GM12873 (cell line): ENCODE results near the gene SDSL.

Source experiments
- TF ChIP-seq, protein P1 (sequence below): IDR thresholded peaks from 2 replicates; pipeline ENCODE4 v1.5.1; 2012; ENCODE audit warnings: low read depth, mild to moderate bottlenecking, moderate library complexity, low read length, control low read depth; ENCODE audit not compliant: insufficient read depth; ENCODE audit errors: missing control alignments

SDSL gene

GRCh38 chr12:113467502-113468364, 45.6 kb downstream of the SDSL start:
- TF ChIP-seq, protein P1, sequence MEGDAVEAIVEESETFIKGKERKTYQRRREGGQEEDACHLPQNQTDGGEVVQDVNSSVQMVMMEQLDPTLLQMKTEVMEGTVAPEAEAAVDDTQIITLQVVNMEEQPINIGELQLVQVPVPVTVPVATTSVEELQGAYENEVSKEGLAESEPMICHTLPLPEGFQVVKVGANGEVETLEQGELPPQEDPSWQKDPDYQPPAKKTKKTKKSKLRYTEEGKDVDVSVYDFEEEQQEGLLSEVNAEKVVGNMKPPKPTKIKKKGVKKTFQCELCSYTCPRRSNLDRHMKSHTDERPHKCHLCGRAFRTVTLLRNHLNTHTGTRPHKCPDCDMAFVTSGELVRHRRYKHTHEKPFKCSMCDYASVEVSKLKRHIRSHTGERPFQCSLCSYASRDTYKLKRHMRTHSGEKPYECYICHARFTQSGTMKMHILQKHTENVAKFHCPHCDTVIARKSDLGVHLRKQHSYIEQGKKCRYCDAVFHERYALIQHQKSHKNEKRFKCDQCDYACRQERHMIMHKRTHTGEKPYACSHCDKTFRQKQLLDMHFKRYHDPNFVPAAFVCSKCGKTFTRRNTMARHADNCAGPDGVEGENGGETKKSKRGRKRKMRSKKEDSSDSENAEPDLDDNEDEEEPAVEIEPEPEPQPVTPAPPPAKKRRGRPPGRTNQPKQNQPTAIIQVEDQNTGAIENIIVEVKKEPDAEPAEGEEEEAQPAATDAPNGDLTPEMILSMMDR: no peak

DNA sequence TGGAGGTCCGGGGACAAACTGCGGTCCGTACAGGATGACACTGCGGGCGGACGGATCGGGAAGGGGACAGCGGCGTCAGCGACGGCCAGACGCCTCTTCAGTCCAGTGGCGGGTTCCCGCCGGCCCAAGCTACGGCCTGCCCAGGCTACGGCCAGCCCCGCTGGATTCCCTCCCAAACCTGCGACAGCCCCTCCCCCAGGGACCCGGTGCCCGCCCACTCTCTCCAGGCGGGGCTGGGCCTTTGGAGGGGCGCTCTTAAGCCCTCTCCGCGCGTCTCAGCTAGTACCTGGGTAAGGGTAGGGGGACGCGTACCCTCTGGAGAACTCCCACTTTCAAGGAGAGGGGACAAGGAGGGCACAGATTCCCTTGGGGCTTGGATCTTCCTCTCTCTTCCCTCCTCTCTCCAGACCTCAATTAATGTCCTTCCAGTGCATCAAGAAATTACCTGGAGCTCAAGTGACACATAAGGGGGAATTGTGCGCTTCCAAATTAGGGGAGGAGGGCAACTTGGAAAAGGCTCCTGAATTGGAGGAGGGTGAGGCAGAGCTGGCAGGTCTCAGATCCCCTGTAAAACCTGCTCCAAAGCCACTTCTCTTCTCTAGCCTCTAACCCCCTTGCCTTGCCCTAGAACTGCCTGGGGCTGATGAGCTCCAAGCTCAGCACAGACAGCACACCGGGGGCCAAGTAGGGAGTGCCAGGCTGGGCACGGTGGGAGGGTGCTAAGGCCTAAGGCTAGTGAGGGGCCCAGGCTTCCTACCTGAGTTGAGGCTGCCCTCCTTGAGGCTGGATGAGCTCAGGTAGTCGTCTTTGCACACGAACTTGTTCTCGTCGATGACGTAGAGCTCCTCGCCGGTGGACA, 46.4 kb downstream of the SDSL start:
- TF ChIP-seq, protein P1: no peak

- TF ChIP-seq, protein P1: no peak
These were observed 47.2 kb downstream of the SDSL start for GRCh38 chr12:113469224-113469948.

GRCh38 chr12:113469949-113470743, 48.0 kb downstream of the SDSL start:
- TF ChIP-seq, protein P1: no peak

- TF ChIP-seq, protein P1: no peak
These were observed 48.9 kb downstream of the SDSL start for GRCh38 chr12:113470871-113471618.

DNA sequence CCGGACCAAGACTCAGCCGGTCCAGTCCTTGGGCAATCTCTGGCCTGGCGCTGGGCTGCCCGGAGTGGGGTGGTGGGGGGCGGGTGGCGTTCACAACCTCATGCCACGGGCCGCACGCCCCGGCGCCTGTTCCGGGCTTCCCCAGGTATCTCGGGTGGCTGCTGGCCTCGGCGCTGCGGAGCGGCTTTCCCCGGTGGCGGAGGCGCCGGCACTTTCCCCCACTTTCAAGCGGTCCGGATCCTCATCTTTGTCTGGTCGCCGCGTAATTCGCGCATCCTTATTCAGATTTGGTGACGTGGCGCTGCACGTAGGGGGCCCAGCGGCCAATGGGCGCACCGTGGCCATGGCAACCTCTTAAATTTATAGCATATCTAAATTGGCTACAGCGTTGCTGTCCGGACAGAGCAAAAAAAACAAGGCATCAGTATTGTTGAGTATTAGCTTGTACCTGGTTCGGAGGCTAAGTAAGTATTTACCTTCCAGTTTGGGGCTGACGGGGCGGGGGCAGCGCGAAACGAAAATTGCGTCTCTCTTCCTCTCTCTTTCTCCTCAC, 49.5 kb downstream of the SDSL start, which contains the start of gene LHX5:
LHX5 (minus strand) TSS at position 253 of the 553 bp plus-strand sequence. CDS start 373 bp downstream, outside the sequence.
- TF ChIP-seq, protein P1: no peak
